HG03095 (cell line): ENCODE measurements around the gene RPS18.
A peak's percentile ranks its signal among the peaks of the same experiment; 100 is the strongest.

ENCODE experiments used
- ATAC-seq: cut with Tn5 transposase; IDR thresholded peaks from one replicate; pipeline ENCODE4 v1.9.1; 2021; ENCODE audit warnings: moderate library complexity; ENCODE audit not compliant: unreplicated experiment

RPS18 gene

GRCh38 chr6:33289784-33290315 lies 18.0 kb downstream of the RPS18 start:
- ATAC-seq = no peak

- ATAC-seq = no peak
Observed at GRCh38 chr6:33290459-33290858, 18.6 kb downstream of the RPS18 start.

GRCh38 chr6:33292996-33293682 lies 21.3 kb downstream of the RPS18 start:
- no peak for ATAC-seq

DNA sequence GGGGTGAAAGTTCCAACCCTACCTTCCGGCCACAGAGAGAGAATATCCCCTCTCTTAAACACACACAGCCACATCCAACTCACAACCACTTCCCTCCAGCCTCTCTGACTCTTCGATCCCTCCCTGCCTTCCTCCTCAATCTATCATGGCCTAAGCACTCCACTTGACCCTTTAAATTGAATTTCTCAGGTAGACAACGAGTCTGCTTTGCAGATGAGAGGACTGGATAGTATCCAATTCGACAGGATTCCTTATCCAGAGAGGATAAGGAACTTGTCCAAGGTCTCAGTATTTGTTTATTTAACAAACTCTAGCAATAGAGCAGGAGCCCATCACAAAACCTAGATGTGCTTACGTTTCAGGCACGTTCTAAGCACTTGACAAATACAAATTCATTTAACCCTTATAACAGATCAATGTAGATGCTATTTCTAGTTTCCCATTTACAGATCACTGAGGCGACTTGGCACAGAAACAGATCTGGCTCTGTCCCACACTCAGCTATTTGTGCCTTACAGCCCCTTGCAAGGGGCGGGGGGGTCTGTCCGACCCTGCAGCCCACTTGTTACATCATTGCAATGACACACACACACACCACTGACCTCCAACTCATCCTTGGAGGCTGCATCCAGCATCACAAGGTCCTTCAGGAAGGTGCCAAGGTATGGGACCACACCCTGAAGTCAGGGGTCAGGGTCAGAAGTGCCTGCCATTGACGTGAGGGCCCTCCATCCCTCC lies 22.4 kb downstream of the RPS18 start:
- ATAC-seq = no peak

GRCh38 chr6:33295621-33296369 lies 23.9 kb downstream of the RPS18 start:
- ATAC-seq = no peak

GRCh38 chr6:33296797-33297405 lies 25.0 kb downstream of the RPS18 start:
- ATAC-seq = no peak

- no peak for ATAC-seq
Observed at GRCh38 chr6:33297406-33297955, 25.6 kb downstream of the RPS18 start.

DNA sequence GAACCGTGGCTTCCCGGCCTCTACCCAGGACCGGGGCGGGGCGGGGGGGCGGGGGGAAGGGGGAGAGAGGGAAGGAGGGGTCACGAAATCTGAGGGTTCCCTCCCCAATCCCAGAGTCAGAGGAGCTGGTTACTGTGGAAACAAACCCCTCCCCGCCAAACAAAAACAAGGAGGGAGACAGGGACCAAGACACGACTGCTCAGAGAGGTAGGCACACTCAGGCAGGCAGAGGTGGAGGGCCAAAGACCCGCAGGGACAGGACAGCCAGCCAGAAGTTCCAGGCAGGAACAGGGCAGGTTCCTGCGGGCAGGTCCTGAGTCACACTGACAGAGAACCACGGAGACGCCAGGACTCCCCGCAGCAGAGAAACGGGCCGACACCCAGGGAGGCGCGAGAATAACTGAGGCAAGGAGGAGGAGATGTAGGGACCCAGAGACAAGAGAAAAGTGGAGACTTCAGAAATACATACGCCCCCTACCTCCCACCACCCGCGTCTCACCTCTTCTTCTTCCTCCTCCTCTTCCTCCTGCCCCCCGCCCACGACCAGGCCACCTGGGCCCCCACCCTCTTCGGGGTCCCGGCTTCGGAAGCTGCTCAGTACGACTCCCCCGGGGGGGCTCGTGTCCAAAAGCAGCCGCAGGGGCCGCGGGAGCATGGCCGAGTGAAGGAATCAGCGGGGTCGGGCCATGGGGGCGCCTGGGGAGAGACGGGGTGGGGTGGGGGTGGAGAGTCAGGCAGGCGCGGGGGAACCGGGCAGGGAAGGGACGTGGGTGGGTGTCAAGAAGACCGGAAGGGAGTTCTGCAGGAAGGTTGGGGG lies 26.3 kb downstream of the RPS18 start:
- ATAC-seq = no peak

DNA sequence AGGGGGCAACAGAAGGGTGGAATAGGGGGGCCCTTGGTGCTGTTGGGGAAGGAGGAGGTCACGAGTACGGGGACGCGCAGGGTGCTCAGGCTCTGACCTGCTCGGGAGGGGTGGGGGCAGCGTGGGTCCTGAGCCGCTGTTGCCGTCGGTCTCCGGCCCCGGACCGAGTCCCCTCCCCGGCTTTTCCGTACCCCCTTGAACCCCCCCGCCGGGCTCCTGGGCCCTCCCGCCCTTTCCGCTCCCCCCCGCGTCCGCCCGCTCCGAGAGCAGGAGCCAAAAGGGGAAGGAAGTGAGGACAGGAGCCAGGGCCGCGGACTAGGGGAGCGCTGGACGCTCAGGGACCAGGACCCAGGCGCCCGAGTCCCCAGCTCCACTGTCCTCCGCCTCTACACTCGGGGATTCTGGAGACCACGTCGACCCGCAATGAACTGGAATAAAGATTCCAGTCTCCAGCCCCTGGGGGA lies 26.9 kb downstream of the RPS18 start, which contains the start of gene RGL2:
Gene RGL2, minus strand, starts transcription at position 170 of the 464 bp plus-strand sequence. CDS start 332 bp downstream, outside the sequence.
- no peak for ATAC-seq

DNA sequence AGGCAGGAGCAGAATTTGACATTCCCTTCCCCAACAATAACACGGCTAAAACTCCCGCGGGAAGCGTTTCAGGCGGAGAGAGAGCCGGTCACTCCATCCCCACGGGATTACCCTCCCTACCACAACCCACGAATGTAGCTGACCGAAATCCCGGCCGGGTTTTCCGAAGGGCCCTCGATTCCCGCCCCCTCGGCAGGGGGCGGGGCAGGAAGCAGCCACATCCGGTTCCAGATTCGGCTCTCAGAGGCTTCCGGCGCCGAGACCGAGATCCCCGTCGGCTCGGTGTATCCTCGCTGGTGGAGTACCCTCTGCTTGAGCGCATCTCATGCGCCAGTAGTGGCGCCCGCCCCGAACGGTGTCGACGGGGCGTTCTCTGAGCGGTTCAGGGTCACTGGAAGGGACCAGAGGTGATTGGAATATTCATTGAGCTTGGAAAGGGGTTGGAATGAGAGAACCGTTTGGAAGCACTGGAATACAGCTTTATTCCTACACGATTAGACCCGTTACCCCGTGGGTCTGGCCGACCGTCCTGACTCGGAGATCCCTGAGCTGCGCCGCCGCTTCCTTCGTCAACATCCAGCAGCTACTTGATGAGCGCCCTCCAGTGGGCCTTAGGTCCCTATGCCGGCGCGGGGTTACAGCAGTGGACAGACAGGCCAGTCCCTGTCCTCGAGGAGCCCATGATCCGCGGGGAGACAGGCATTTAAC lies 27.5 kb downstream of the RPS18 start:
- ATAC-seq = peak; percentile 66

DNA sequence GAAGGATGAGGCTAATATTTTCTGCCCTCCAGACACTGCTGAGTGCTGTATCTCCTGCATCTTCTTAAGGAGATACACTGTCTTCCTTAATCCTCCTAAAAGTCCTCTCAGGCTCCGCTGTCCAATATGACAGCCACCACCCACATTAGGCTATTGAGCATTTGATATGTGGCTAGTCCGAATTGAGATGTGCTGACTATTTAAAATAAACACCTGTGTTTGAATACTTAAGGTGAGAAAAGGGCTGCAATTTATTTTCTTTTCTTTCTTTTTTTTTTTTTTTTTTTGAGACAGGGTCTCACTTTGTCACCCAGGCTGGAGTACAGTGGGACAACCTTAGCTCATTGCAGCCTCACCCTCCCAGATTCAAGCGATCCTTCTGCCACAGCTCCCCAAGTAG lies 30.0 kb downstream of the RPS18 start:
- ATAC-seq = no peak

- no peak for ATAC-seq
Observed at GRCh38 chr6:33304216-33304615, 32.3 kb downstream of the RPS18 start.

DNA sequence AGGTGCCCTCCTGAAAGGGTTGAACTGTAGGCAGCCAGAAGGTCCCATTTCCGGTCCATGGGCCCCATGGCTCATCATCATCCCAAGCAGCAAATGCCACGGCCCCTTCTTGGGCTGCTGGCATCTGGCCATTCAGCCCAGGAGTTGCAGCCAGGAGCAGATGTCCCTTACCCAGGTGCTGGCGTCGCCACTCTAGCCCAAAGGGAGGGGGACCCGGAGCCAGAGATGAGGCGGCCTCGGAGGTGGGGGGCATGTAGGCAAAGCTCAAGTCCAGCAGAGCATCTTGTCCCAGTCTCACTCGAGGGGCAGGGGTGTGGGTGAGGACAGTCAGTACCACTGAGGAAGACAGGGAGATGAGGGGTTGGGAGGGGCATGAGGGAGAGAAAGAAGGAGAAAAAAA lies 33.2 kb downstream of the RPS18 start:
- ATAC-seq = no peak

- no peak for ATAC-seq
Observed at GRCh38 chr6:33306356-33306755, 34.5 kb downstream of the RPS18 start.

GRCh38 chr6:33312361-33313104 lies 40.7 kb downstream of the RPS18 start:
- ATAC-seq = no peak

GRCh38 chr6:33313105-33313708 lies 41.3 kb downstream of the RPS18 start:
- ATAC-seq = peak; percentile 4

- ATAC-seq = peak; percentile 27
Observed at GRCh38 chr6:33313709-33314514, 42.0 kb downstream of the RPS18 start, which contains the start of gene TAPBP. TSS of gene TAPBP (minus strand) at chr6:33314078. CDS start at chr6:33314041, 37 bp downstream.
